HG02623 (cell line): ENCODE measurements around the gene CTNNBL1.
"Not testable (repeated sequence)": the region's sequence is repeated elsewhere in the genome, so short reads cannot be mapped to it uniquely, and the experiment has no call there.

ENCODE experiments used
- ATAC-seq: cut with Tn5 transposase; IDR thresholded peaks from one replicate; pipeline ENCODE4 v1.9.1; 2021; ENCODE audit warnings: moderate library complexity; ENCODE audit not compliant: unreplicated experiment

CTNNBL1 gene

DNA sequence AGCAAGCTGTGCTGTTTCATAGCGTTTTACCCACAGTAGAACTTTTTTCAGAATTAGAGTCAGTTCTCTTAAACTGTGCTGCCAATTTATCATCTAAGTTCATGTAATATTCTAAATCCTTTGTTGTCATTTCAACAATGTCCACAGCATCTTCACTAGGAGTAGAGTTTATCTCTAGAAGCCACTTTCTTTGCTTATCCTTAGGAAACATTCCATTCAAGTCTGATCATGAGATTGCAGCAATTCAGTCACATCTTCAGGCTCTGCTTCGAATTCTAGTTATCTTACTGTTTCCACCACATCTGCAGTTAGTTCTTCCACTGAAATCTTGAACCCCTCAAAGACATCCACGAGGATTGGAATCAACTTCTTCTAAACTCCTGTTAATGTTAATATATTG lies 12.5 kb downstream of the CTNNBL1 start:
- ATAC-seq, result no peak

DNA sequence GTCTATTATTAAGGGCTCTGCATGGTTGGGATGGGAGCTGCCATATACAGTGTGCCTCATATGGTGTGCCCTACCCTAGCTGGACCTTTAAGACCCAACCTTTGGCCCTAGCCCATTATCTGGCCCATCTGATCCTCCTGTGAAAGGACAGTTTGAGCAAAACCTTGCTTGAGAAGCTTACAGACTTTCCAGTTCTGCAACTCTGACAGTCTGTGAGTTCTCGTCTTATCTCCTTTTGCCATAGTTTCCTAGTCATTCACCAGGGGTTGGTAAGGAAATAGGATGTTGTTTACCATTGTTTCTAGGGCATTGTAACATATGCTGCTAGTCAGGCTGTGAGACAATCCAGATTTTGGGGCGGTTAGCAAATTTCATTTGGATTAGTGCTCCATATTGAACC lies 17.2 kb downstream of the CTNNBL1 start:
- no peak for ATAC-seq

DNA sequence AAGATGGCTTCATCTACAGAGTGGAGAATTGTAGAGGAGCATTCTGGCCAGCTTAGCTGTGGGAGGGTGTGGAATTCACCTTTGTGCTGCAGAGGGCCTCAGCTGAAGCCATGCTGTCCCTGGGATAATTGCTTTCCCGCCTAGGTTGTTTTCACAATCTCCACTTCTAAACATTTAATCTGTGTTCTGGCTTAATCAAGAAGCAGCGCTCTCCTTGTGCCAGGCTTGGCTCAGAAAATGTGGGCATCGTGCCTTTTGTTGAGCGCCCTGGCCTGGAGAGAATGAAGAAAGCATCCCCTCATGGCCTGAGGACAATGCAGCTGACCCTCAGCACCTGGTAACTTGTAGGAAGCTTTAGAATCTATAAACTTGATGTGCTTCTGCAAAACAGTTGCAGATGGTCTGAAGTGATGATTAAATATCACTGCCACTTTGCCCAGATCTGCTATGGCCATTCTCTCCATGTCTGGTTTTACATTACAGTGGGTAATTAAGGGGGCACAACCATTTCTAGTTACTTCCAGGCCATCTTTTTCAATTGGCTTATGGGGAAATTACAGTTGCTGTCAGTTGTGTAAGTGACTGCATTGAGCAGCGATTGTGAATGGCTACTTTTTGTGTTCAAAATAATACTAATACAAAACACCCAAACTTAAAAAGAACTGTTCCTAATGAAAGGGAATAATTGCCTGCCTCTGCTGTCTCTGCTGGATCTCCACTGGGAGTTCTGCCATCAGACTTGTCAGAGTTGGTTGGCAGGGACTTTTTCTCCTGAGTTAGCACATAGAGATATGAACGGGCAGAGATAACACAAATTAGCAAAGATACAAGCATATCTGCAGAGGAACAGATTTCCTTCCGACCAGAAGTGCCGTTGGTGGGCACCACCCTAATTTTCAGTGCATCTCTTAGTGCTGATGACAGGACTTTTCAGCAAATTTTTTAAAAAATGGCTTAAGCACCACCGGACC lies 18.4 kb downstream of the CTNNBL1 start:
- ATAC-seq, result no peak

DNA sequence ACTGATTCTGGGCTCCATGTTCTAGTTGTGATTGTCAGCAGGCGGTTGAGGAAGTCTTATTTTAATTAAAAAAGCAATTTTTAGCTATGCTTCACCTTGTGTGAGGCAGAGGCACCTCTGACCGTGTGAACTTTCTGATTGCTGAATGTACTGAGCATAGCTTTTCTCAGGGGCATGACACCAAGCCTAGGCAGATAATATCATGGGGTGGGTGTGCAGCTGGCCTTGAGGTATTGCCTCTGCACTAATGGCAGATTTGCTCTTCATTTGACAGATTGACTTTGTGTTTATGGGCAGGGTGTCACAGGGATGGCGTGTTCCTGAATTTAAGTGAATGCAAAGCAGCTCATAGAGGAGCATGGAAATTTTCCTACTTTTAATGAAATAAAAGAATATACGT lies 19.6 kb downstream of the CTNNBL1 start:
- ATAC-seq, result no peak

DNA sequence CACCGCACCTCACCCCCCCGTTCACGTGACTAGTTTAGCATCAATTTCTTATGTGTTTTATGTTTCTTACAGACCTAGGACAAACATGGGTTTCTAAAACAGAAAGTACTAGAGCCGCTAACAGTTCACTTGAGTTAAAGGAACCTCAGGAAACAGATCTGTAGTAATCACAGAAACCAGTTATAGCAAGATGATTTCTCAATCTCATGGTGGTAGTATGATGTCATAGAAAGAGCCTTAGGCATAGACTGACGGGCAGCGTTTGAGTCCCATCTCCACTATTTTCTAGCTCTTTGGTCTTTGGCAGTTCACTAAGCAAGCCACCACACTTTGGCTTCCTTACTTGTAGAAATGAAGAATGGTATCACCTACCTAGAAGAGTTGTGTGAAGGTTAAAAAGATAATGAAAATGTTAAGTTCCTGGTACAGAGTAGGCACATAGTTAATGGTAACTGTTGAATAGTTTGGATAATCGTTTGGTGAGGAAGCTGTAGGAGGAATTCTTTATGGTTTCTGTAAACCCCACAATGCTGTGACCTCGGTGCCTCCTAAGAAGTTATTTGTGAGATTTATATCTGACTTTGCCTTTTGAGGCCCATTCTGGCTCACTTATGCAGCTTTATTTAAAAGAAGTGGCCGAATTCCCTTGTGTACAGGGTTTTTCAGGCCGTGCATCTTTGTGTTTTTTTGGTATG lies 21.3 kb downstream of the CTNNBL1 start:
- no peak for ATAC-seq

DNA sequence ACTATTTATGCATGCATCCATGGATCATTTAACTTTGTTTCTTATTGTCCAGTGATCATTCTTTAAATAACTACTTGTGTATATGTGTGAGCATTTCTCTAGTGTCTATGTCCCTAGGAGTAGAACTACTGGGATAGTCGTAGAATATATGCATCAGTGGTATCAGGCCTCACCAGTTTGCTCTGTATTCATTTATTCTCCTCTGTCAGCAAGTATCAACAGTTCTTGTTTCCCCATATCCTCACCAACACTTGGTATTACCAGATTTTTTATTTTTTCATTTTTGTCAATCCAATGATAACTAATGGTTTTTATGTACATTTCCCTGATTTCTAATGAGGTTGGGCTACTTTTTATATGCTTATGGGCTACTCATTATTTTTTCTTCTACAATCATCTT lies 27.9 kb downstream of the CTNNBL1 start:
- ATAC-seq, result no peak

DNA sequence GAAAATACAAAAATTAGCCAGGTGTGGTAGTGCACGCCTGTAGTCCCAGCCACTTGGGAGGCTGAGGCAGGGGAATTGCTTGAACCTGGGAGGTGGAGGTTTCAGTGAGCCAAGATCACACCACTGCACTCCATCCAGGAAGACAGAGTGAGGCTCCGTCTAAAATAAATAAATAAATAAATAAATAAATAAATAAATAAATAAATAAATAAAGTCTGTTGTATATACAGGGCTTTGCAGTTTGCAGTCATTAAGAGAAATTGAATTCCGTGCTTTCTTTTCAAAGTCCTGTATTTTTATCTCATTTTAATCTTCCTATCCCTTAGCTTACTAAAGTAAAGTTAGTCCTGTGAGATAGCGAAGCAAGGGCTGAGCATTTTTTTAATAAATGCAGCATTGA lies 28.5 kb downstream of the CTNNBL1 start:
- not testable (repeated sequence) for ATAC-seq

DNA sequence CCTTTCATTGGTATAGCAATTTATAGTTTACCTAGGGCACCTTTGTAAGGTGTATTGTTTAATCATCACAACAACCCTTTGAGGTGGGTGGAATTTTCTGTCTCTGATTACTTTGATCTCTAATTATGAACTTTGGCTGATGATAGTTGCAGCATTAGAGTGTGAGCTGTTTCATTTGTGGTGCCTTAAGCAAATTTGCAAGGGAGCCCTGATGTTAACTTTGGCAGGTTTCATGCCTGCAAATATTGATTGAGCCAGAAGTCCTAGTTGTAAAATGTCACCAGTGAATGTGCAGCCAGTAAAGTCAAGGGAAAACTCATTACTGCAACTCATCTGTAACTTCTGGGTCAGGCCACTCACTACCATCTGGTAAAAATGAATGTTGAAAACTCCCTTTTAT lies 29.8 kb downstream of the CTNNBL1 start:
- no peak for ATAC-seq

DNA sequence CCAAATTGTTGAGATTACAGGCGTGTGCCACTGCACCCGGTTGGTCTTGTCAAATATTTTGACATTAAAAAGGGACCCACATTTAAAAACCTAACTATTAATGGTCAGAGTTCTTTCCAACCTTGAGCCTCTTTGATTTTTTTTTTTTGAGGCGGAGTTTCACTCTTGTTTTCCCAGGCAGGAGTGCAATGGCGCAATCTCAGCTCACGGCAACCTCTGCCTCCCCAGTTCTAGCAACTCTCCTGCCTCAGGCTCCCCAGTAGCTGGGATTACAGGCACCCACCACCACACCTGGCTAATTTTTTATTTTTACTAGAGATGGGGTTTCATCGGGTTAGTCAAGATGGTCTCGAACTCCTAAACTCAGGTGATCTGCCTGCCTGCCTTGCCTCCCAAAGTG lies 31.3 kb downstream of the CTNNBL1 start:
- ATAC-seq, result no peak

DNA sequence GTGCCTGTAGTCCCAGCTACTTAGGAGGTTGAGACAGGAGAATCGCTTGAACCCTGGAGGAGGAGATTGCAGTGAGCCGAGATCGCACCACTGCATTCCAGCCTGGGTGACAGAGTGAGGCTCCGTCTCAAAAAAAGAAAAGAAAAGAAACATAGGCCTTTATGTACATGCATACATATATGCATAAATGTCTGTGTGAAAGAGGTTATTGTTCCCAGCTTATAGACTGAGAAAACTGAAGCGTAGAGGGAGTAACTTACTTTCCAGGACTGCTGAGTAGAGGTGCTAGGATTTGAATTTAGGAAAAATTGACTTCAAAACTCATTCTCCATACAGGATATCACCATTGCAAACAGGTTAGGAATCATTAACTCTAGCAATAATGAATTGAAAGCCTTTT lies 32.0 kb downstream of the CTNNBL1 start:
- ATAC-seq, result no peak

DNA sequence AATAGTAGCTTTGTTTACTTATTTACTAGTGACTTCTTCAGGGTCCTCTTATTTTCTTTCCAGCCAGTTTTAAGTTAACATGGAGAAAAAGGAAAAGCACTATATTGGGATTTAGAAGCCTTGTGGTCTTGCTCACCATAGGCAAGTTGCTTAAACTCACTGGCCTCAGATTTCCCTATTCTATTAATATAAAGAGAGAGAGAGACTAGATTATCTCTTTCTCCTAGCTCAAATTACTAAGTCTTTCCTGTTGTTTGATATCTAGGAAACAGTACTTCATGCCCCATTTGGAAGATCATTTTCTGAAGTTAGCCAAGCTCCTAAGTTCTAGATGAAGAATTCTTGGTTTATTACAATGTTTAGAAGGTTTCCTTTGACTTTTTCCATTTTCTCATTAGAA lies 32.5 kb downstream of the CTNNBL1 start:
- ATAC-seq, result no peak

DNA sequence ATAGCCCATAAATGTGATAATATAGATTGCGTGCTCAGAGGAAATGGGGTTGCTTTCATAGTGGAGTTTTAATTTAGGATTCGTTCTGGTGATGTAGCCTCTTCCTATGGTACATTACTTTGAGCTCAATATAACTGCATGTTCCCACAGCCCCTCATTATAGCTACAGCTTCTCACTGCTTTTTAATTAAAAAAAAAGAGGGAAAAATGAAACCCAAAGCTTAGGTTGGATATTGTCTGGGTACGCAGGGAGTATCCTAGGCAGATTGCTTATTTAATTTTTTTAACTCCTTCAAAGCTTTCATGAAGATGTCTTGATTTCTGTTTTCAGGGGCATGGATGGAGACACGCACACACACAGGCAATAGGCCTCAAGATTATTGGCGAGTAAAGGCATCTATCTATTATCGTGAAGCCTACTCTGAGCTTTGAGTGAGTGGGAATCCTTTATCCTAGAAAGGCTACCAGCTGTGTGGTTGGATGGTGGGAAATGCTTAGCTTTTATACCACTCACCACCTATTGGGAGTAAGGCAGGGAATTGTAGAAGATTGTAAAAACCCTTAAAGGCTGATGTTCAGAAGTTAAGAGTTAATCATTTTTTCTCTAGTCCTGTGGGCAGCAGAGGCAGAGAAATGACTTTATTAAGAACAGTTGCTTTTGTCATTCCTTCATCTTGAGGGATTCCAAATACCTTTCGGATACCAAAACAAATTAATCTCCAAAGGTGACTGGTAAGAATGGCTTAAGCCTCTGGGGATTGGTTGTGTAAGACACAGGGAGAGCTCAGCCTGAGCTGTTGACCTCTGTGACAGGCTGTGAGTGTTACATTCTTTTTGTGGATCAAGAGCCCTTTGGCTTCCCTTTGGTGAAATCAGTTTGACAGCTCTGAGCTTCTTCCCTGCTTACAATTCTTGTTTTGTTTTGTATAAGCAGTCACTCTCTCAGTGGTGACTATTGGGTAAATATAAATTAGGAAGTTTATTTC lies 33.4 kb downstream of the CTNNBL1 start:
- no peak for ATAC-seq

DNA sequence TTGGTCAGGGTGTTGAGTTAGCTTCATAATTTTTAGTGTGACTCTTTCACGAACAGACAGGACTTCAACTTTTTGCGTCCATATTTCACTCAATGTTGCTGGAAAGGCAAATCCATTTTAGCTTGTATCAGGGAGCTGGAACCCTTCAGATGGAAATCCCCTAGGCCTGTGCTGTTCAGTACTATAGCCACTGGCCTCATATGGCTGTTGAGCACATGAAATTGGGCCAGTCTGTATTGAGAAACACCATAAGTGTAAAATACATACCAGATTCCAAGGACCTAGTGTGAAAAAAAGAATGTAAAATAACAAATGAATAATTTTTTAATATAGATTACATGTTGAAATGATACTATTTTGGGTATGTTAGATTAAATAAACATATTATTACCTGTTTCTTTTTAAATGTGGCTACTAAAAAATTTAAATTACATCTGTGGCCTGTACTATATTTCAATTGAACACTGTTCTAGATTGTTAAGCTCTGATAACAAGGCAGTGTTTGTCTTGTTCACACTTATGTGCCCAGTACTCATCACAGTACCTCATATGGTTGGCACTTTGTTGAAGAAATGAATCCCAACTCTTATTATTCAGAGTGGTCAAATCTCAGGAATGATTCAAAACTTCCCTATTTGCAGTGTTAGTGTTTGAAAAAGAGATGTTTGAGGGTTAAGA lies 34.3 kb downstream of the CTNNBL1 start:
- no peak for ATAC-seq

DNA sequence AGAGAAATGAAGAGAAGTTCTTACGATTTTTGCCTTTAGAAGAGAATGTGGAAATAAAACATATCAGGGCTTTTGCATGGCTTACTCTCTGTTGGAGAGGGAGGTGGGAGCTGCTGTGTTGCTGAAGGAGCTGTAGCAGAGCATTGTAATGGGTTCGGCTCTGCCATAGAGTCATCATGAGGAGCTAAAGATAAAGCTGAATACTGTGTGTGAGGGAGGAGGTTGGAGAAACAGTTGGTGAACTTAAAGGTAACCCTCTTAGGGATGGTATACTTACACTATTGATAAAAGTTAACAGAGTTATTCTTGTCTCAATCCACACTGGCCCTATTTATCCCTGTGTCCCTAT lies 34.8 kb downstream of the CTNNBL1 start:
- ATAC-seq, result no peak

DNA sequence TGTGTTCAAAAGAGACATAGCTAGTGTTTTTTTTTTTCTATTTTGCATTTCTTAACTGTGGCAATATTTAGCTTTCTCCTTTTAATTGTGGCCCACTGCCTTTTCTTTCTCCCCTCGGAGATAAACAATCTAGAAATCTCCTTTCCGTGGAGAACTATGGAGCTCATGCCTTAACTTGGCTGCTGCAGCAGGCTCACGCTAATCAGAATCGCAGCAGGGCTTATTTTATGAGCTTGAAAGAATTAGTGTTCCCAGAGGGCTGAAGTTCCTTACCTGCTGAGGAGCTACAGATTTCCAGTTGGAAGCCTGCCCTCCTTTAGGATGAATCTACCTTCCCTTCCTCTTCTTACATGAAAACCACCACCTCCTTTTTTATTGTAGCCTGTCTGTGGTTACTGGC lies 35.6 kb downstream of the CTNNBL1 start:
- no peak for ATAC-seq

DNA sequence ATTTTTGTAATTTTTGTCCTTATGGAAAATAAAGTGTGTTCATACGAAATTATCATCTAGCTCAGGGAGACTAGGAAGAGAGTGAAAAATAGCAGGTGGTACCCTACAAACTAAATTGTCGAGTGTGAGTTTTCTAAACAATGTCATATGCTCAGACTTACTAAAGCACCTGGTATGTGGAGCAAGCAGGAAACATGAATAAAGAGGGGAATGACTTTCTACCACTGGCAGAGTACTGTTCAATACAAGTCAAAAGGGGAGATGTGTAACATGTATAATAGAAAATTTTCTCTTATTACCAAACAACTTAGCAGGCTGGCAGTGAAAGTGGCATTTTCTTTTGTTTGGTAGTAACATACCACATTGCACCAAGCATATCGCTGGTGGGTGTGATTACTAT lies 36.1 kb downstream of the CTNNBL1 start:
- no peak for ATAC-seq

DNA sequence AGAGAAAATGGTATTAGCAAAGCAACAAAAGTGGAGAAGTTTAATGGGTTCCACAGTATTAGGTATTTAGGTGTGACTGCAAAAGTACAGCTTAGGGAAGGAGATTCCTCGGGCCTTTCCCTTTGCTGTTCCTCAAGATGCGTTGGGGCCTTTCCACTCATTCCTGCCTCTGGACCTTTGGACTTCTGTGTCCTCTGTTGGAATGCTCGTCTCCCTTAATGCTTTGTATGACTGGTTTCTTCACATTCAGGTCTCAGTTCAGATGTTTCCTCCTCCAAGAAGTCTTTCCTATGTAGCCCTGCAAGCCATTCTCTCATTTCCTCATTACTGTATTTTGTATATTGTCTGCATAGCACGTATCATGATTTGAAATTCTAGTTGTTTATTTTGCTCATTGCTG lies 39.6 kb downstream of the CTNNBL1 start:
- ATAC-seq, result no peak

DNA sequence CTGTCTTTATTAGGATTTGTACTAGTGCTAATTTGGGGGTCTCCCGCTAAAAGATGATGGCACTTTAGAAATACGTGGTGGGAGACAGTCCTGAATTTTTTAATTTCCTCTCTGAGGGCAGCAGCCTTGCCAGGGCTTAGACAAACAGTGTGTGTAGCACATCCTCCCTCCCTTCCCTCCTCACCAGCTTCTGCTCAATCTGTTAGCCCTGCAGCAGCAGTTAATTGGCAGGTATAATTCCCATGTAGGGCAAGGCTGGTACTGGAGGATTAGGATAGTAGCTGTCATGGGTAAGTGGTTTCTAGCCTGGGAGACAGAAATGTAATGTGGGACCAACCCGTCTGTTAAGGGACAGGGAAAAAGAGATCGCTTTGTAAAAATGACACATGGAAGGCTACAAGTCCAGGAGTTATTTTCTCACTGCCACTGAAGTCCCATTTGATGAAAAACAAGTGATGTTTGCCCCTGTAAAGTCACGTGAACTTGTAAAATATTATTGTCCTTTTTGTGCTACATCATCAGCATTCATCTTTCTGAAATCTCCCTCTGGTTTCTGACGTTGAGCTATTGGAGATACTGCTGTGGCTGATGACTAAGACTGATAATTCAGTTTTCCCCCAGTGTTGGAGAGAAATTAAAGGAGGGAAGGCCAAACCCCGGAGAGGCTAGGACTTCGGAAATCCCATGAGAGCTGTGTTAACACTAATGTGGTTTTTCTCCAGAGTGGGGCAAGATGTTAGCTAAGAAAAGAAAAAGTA lies 40.6 kb downstream of the CTNNBL1 start:
- no peak for ATAC-seq

DNA sequence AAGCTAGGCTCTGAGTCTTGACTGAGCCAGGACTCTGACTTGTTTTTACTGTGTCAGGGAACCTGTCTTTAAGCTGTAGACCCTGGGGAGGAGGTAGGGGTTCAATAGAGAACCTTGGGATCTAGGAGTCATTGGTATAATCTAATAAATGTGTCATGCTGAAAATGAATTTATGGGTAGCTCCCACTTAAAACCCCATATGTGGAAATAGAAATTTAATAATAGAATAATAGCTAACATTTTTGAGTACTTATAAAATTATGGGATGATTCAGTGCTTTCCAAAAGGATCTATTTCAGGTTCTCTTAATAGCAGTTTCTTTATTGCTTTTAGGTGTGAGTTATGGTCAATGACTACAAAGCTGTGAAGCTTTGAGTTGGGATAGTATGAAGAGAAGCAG lies 41.7 kb downstream of the CTNNBL1 start:
- no peak for ATAC-seq

DNA sequence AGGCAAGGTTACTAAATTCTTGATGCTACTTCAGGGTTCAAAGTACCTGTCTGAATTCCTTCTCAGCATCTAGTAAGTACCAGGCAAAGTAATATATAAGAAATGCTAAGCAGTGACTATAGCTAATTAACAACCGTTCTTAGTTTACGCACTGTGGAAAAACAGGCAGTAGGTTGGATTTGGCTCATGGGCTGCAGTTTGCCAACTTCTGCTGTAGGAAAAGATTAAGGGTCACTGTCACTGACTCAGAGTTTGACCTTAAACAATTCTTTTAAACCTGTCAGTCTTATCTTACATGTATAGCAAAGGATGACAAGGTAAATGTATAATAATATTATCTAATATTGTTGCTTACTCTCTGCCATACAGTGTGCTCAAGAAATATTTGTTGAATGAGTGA lies 42.3 kb downstream of the CTNNBL1 start:
- ATAC-seq, result no peak
